ENCODE data around the gene UNC45A.

The UNC45A gene

GRCh38 chr15:90959028-90959595 is 24.0 kb downstream of the UNC45A start:
- DNase-seq: peak in 2 of 56 donors; percentile 2 to 15

- DNase-seq: peak in 40 of 56 donors; percentile 14 to 78 (median 38)
Measured at GRCh38 chr15:90959894-90960293, 24.8 kb downstream of the UNC45A start.

- DNase-seq: peak in 8 of 56 donors; percentile 14 to 38 (median 26)
Measured at GRCh38 chr15:90960298-90961091, 25.4 kb downstream of the UNC45A start.

- DNase-seq: no peak
Measured at GRCh38 chr15:90962021-90962420, 26.9 kb downstream of the UNC45A start.

- no peak for DNase-seq
Measured at GRCh38 chr15:90966262-90966661, 31.2 kb downstream of the UNC45A start.

- no peak for DNase-seq
Measured at GRCh38 chr15:90967206-90967605, 32.1 kb downstream of the UNC45A start.

- no peak for DNase-seq
Measured at GRCh38 chr15:90968434-90968833, 33.3 kb downstream of the UNC45A start.

GRCh38 chr15:90970274-90970673 is 35.2 kb downstream of the UNC45A start:
- no peak for DNase-seq

GRCh38 chr15:90972133-90972532 is 37.0 kb downstream of the UNC45A start:
- DNase-seq: no peak

GRCh38 chr15:90974216-90974615 is 39.1 kb downstream of the UNC45A start:
- no peak for DNase-seq

GRCh38 chr15:90979582-90979981 is 44.5 kb downstream of the UNC45A start:
- DNase-seq: no peak

GRCh38 chr15:90981681-90982080 is 46.6 kb downstream of the UNC45A start:
- no peak for DNase-seq

- no peak for DNase-seq
Measured at GRCh38 chr15:90982135-90982534, 47.0 kb downstream of the UNC45A start.

GRCh38 chr15:90986790-90987507 is 51.9 kb downstream of the UNC45A start:
- no peak for DNase-seq

GRCh38 chr15:90987561-90988141 is 52.6 kb downstream of the UNC45A start:
- DNase-seq: no peak

- DNase-seq: no peak
Measured at GRCh38 chr15:90988296-90988695, 53.2 kb downstream of the UNC45A start.

GRCh38 chr15:90989040-90989768 is 54.1 kb downstream of the UNC45A start:
- no peak for DNase-seq

GRCh38 chr15:90990446-90990845 is 55.4 kb downstream of the UNC45A start:
- no peak for DNase-seq

- no peak for DNase-seq
Measured at GRCh38 chr15:90991587-90992285, 56.7 kb downstream of the UNC45A start.

GRCh38 chr15:90994059-90994416 is 59.0 kb downstream of the UNC45A start:
- peak in 2 of 56 donors; percentile 15 to 24 for DNase-seq
